ENCODE measurements around the gene PAK4. TPM values are rescaled to one million over a fixed set of nuclear protein-coding genes. Genes with fewer than 3 reads are reported as not detected.

PAK4 gene
- total RNA-seq, 1 experiment from 2014 or later: 90.1 TPM

- BruUV-seq (replicated peaks): no TSS peak
- DNase-seq (ENCODE audit: low read depth, low spot score): no peak
- CTCF ChIA-PET: no interaction called here
- ATAC-seq: peak; percentile 56
- Histone ChIP-seq H3K9ac (ENCODE audit: low read length) (no peak overlapping the region), H3K9me2 (ENCODE audit: insufficient read depth) (no peaks in the 10 kb centered on the region), H3K9me3 (ENCODE audit: control insufficient read depth in 1 of 2, insufficient read depth in 1 of 2, low read depth in 1 of 2, low read length in 2 of 2) (no peaks in the 10 kb centered on the region), H4K20me1 (ENCODE audit: insufficient read depth) (no peaks in the 10 kb centered on the region), H3K4me3 (replicated peaks in 1 of 2; ENCODE audit: low read depth in 1 of 2, low read length in 2 of 2) (no peak overlapping the region), H3K36me3 (ENCODE audit: control insufficient read depth in 1 of 2, insufficient read depth in 2 of 2, low read length in 2 of 2) (no peaks in the 10 kb centered on the region), H3K4me2 (ENCODE audit: low read length) (peak overlapping the region; percentile 42), H3K27ac (ENCODE audit: low read depth, low read length) (no peak overlapping the region), H3K79me2 (ENCODE audit: insufficient read depth, low read length) (peaks cover 98% of the 10 kb centered on the region), H3K4me1 (ENCODE audit: control insufficient read depth in 1 of 2, insufficient read depth in 2 of 2, low read length in 2 of 2) (peaks cover 11 to 18% of the 10 kb centered on the region in 2 experiments), H3K27me3 (ENCODE audit: insufficient read depth, low read length) (no peaks in the 10 kb centered on the region), H2AFZ (ENCODE audit: low read depth, low read length, poor library complexity, severe bottlenecking) (no peak overlapping the region)
- intact Hi-C loops (cut with micrococcal nuclease): no loop called here
- RAD21 ChIA-PET (ENCODE audit: low non-redundant PET in 1 of 2, low total read pairs in 2 of 2, uncharacterized antibody in 2 of 2, unreplicated experiment in 2 of 2): no interaction called here
- no peak for TF ChIP-seq SRF (IDR thresholded peaks at IDR 0.05; ENCODE audit: low read depth)
- TF ChIP-seq SP1 (IDR thresholded peaks at IDR 0.05; ENCODE audit: low read depth): no peak
- no peak for TF ChIP-seq ZFX (IDR thresholded peaks at IDR 0.05)
- TF ChIP-seq POLR2AphosphoS5 (IDR thresholded peaks at IDR 0.05; ENCODE audit: low read depth, low read length): no peak
- TF ChIP-seq RAD21 (IDR thresholded peaks at IDR 0.05; ENCODE audit: low read depth): no peak
- no peak for TF ChIP-seq CBX3 (IDR thresholded peaks at IDR 0.05; ENCODE audit: low read depth)
- no peak for TF ChIP-seq FOSL1 (IDR thresholded peaks at IDR 0.05; ENCODE audit: low read depth)
- no peak for TF ChIP-seq YY1 (IDR thresholded peaks at IDR 0.05; ENCODE audit: extremely low read depth, insufficient replicate concordance, low read depth, low read length)
- TF ChIP-seq EZH2phosphoT487 (IDR thresholded peaks at IDR 0.05; ENCODE audit: borderline replicate concordance): no peak
- no peak for TF ChIP-seq REST (IDR thresholded peaks at IDR 0.05; ENCODE audit: low read depth)
- POLR2A ChIA-PET: no interaction called here
Observed at GRCh38 chr19:39136225-39136940, 10.8 kb downstream of the PAK4 start.
